ENCODE data around the gene CCDC69. TPM values are rescaled to one million over a fixed set of nuclear protein-coding genes. Genes with fewer than 3 reads are reported as not detected.

Gene CCDC69
- total and polyA plus RNA-seq, 9 donors = 22.6 to 158 (median 37.3) TPM

DNA sequence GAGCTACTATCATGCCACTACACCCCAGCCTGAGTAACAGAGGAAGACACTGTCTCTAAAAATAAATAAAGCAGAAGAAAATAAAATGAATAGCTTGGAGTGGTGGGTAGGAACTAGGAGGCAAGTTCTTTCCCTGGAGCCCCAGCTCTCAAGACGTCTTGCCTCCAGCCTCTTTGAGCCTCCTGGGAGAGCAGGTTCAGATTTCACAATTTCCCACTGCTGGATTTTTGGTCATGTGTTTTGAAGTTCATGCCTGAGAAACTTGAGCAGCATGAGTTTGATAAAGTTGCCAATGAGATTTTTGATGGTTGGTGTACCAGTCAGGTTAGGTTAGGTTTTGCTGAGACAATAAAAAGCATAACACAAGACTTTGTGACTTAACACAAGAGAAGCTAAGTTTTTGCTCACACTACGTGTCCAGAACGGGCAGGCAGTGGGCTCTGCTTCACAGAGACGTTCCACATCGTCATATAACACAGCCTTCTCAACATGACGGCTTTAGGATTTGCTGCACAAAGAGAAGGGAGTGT, 4.1 kb upstream of the CCDC69 start:
- 47 to 85% (median 51%) methylated on average over 6 of the region's 6 CpGs for WGBS, 3 donors
- TF ChIP-seq POLR2A (IDR thresholded peaks at IDR 0.05) (no peak), EP300 (IDR thresholded peaks at IDR 0.05) (no peak)
- TF ChIP-seq, protein P1, sequence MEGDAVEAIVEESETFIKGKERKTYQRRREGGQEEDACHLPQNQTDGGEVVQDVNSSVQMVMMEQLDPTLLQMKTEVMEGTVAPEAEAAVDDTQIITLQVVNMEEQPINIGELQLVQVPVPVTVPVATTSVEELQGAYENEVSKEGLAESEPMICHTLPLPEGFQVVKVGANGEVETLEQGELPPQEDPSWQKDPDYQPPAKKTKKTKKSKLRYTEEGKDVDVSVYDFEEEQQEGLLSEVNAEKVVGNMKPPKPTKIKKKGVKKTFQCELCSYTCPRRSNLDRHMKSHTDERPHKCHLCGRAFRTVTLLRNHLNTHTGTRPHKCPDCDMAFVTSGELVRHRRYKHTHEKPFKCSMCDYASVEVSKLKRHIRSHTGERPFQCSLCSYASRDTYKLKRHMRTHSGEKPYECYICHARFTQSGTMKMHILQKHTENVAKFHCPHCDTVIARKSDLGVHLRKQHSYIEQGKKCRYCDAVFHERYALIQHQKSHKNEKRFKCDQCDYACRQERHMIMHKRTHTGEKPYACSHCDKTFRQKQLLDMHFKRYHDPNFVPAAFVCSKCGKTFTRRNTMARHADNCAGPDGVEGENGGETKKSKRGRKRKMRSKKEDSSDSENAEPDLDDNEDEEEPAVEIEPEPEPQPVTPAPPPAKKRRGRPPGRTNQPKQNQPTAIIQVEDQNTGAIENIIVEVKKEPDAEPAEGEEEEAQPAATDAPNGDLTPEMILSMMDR (IDR thresholded peaks at IDR 0.05) = no peak

GRCh38 chr5:151225475-151225874, 1.6 kb upstream of the CCDC69 start:
- DNase-seq = no peak
- intact Hi-C loops (cut with DNase I) = loop anchor here in 1 of 4 donors (10.0 kb wide), 1 partner anchor 101 kb away; no protein-coding TSS in a partner anchor
- no peaks in the 10 kb centered on the region for H3K36me3 ChIP-seq
- H3K4me1 ChIP-seq (ENCODE audit: insufficient read depth) = peaks cover 13% of the 10 kb centered on the region
- no peak overlapping the region for H3K27ac ChIP-seq
- no peaks in the 10 kb centered on the region for H3K27me3 ChIP-seq
- 77 to 82% (median 78%) methylated on average over 5 of the region's 5 CpGs for WGBS, 3 donors
- TF ChIP-seq, protein P1 (IDR thresholded peaks at IDR 0.05) = no peak
- TF ChIP-seq POLR2A (IDR thresholded peaks at IDR 0.05) = no peak
- TF ChIP-seq EP300 (IDR thresholded peaks at IDR 0.05) = no peak
- no peaks in the 10 kb centered on the region for H3K9me3 ChIP-seq
- no peak overlapping the region for H3K4me3 ChIP-seq

More for the DNA sequence above, 4.1 kb upstream of the CCDC69 start:
- Histone ChIP-seq H3K9me3 (no peaks in the 10 kb centered on the region), H3K4me3 (no peak overlapping the region), H3K4me1 (ENCODE audit: insufficient read depth) (peaks cover 6% of the 10 kb centered on the region), H3K36me3 (no peaks in the 10 kb centered on the region), H3K27me3 (no peaks in the 10 kb centered on the region), H3K27ac (no peak overlapping the region)
- DNase-seq = no peak
- intact Hi-C loops (cut with DNase I) = loop anchor here in 1 of 4 donors (10.0 kb wide), 1 partner anchor 103 kb away; no protein-coding TSS in a partner anchor

- intact Hi-C loops (cut with DNase I) = loop anchor here in 1 of 4 donors (10.0 kb wide), 1 partner anchor 100 kb away; no protein-coding TSS in a partner anchor
- WGBS, 3 donors = 96% methylated on average over 4 of the region's 4 CpGs
- no peaks in the 10 kb centered on the region for H3K9me3 ChIP-seq
- DNase-seq = no peak
- H3K36me3 ChIP-seq = no peaks in the 10 kb centered on the region
- peaks cover 13% of the 10 kb centered on the region for H3K4me1 ChIP-seq (ENCODE audit: insufficient read depth)
- no peaks in the 10 kb centered on the region for H3K27me3 ChIP-seq
- no peak overlapping the region for H3K27ac ChIP-seq
- H3K4me3 ChIP-seq = no peak overlapping the region
- TF ChIP-seq EP300 (IDR thresholded peaks at IDR 0.05) (no peak), POLR2A (IDR thresholded peaks at IDR 0.05) (no peak)
- TF ChIP-seq, protein P1 (IDR thresholded peaks at IDR 0.05) = no peak
These were observed 1.2 kb upstream of the CCDC69 start for GRCh38 chr5:151225071-151225470.

DNA sequence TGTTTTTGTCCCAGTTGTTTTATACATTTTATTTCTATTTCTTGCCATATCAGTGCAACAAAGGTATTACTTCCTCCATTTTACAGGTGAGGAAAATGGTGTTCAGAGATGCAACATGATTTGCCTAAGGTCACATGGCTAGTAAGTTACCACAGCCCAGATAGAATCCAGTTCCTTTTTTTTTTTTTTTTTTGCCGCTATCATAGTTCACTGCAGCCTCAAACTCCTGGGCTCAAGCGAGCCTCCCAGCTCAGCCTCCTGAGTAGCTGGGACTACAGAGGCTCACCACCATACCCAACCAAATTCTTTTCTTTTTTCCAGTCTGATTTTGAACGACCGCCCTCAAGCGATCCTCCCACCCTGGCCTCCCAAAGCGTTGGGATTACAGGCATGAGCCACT, 480 bp upstream of the CCDC69 start:
- DNase-seq = no peak
- H3K27ac ChIP-seq = no peak overlapping the region
- H3K36me3 ChIP-seq = no peaks in the 10 kb centered on the region
- WGBS, 3 donors = 69 to 87% (median 86%) methylated on average over 6 of the region's 6 CpGs
- H3K27me3 ChIP-seq = no peaks in the 10 kb centered on the region
- H3K4me3 ChIP-seq = peak overlapping the region; percentile 73
- intact Hi-C loops (cut with DNase I) = loop anchor here in 1 of 4 donors (10.0 kb wide), 1 partner anchor 100 kb away; no protein-coding TSS in a partner anchor
- TF ChIP-seq, protein P1 (IDR thresholded peaks at IDR 0.05) = no peak
- TF ChIP-seq EP300 (IDR thresholded peaks at IDR 0.05) = no peak
- TF ChIP-seq POLR2A (IDR thresholded peaks at IDR 0.05) = no peak
- H3K4me1 ChIP-seq (ENCODE audit: insufficient read depth) = peaks cover 14% of the 10 kb centered on the region
- no peaks in the 10 kb centered on the region for H3K9me3 ChIP-seq
